H1 (cell line): Measurements from ENCODE around the gene GRID1. TPM values are rescaled to one million over a fixed set of nuclear protein-coding genes. Genes with fewer than 3 reads are reported as not detected.

Source experiments
- EP300 ChIP-seq, 2 experiments: IDR thresholded peaks; 1 replicate in 1 of 2; 2 replicates in 1 of 2; pipeline ENCODE4 v1.6.1; 2011 to 2012; ENCODE audit warnings: low read depth in 2 of 2, low read length in 2 of 2, mild to moderate bottlenecking in 2 of 2, borderline replicate concordance in 1 of 2, inconsistent platforms in 1 of 2, moderate library complexity in 1 of 2
- PHF8 ChIP-seq: fragments of 200-600 bp; sonication (generic); conservative IDR thresholded peaks from 2 replicates; pipeline ENCODE4 v1.7.1; 2012; ENCODE audit warnings: low read depth, mild to moderate bottlenecking, inconsistent platforms, low read length, moderate library complexity
- polyA plus RNA-seq, 7 experiments: library from polyadenylated mRNA; depleted of rRNA in 3 of 7; stranded (reverse) in 5 of 7; unstranded in 2 of 7; fragments of >200 nt in 5 of 7; fragments of 200-250 nt in 2 of 7; gene quantifications; 1 replicate in 5 of 7; 2 replicates in 1 of 7; 4 replicates in 1 of 7; pipeline versions ENCODE4 v1.2.1 to v1.2.3, GENCODE V29; 2011 to 2013; ENCODE audit warnings: missing spikeins in 2 of 7, mixed read lengths in 2 of 7
- total RNA-seq: library from RNA; stranded (reverse); fragmentation: NEBNext Ultra II Directional; extraction: Animal tissue kit (Norgen Biotek cat#: 25700); gene quantifications from 2 replicates; pipeline ENCODE4 v1.2.1, GENCODE V29; 2021

Gene GRID1
- total and polyA plus RNA-seq, 2 of the 8 experiments (the other 6 are each of a cell fraction or from before 2014, with no cell fraction given), result 0.22 to 0.30 TPM

DNA sequence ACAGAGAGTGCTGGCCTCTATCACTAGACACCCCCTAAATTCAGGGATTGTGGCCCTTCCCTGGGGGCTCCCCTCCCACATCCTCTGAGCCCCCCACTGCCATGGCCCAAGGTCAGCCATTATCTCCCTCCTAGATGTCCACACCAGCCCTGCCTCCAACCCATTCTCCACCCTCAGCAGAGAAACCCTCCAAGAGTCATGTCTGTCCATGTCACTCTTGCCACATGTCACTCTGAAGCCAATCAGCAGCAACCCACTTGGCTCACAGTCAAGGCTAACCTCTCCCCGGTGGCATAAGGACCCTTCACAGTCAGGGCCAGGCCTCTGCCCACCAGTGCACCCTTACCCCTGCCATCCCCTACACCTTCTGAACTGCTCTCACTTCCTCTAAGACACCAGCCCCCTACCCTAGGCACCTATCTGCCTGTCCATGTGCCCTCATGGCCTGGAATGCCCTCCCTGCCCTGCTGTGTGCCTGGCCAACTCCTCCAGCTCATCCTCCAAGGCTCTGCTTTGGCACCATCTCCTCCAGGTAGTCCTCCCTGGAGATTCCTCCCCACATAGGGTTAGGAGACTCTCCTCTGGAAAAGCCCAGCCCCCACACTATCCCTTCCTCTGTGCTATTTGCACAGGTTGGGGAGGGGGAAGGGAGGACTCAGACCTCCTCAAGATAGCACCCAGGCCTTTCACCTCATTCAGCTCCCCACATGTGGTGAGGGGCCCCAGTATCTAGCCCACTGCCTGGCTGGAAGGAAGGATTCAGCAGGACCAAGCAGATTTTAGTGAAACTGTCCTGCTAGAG, 83.7 kb downstream of the GRID1 start (continued):
- TF ChIP-seq PHF8 (no peak), EP300 (IDR thresholded peaks at IDR 0.05; ENCODE audit: borderline replicate concordance in 1 of 2, low read depth in 2 of 2, low read length in 2 of 2) (no peak)
